GM19463 (cell line): ENCODE results near the gene ZBTB7B.

Experiments
- ATAC-seq: cut with Tn5 transposase; IDR thresholded peaks from one replicate; pipeline ENCODE4 v1.9.1; 2021; ENCODE audit warnings: mild to moderate bottlenecking, moderate library complexity; ENCODE audit not compliant: unreplicated experiment

ZBTB7B gene

GRCh38 chr1:155014709-155015508 is 12.3 kb downstream of the ZBTB7B start:
- ATAC-seq: no peak

- no peak for ATAC-seq
Observed at GRCh38 chr1:155015527-155016230, 13.1 kb downstream of the ZBTB7B start.

GRCh38 chr1:155016231-155016831 is 13.7 kb downstream of the ZBTB7B start:
- no peak for ATAC-seq

GRCh38 chr1:155017041-155017945 is 14.7 kb downstream of the ZBTB7B start:
- ATAC-seq: peak; percentile 74

GRCh38 chr1:155017946-155018316 is 15.3 kb downstream of the ZBTB7B start:
- ATAC-seq: no peak

- ATAC-seq: no peak
Observed at GRCh38 chr1:155018617-155019348, 16.2 kb downstream of the ZBTB7B start.

GRCh38 chr1:155019377-155020245 is 17.0 kb downstream of the ZBTB7B start:
- no peak for ATAC-seq

GRCh38 chr1:155022136-155022926 is 19.7 kb downstream of the ZBTB7B start:
- ATAC-seq: no peak

- ATAC-seq: no peak
Observed at GRCh38 chr1:155022927-155023236, 20.3 kb downstream of the ZBTB7B start.

GRCh38 chr1:155023627-155024026 is 21.0 kb downstream of the ZBTB7B start:
- ATAC-seq: no peak

- no peak for ATAC-seq
Observed at GRCh38 chr1:155024315-155024714, 21.7 kb downstream of the ZBTB7B start.

- no peak for ATAC-seq
Observed at GRCh38 chr1:155026154-155026553, 23.6 kb downstream of the ZBTB7B start.

GRCh38 chr1:155026588-155026987 is 24.0 kb downstream of the ZBTB7B start:
- ATAC-seq: no peak

- ATAC-seq: no peak
Observed at GRCh38 chr1:155029513-155030242, 27.1 kb downstream of the ZBTB7B start.

GRCh38 chr1:155030243-155030795 is 27.7 kb downstream of the ZBTB7B start:
- ATAC-seq: no peak

- no peak for ATAC-seq
Observed at GRCh38 chr1:155030899-155031298, 28.3 kb downstream of the ZBTB7B start.

GRCh38 chr1:155032886-155033285 is 30.3 kb downstream of the ZBTB7B start:
- ATAC-seq: no peak

- no peak for ATAC-seq
Observed at GRCh38 chr1:155033524-155033923, 30.9 kb downstream of the ZBTB7B start, which contains the start of the genes DCST1 and DCST2. Gene DCST1, plus strand, starts transcription at chr1:155033824. Its CDS starts 213 bp downstream, at chr1:155034037. Gene DCST2, minus strand, starts transcription at chr1:155033781. Its CDS starts 80 bp downstream, at chr1:155033701.
